ENCODE measurements around the gene CASQ2.
A peak's percentile ranks its signal among the peaks of the same experiment; 100 is the strongest.

CASQ2 gene

DNA sequence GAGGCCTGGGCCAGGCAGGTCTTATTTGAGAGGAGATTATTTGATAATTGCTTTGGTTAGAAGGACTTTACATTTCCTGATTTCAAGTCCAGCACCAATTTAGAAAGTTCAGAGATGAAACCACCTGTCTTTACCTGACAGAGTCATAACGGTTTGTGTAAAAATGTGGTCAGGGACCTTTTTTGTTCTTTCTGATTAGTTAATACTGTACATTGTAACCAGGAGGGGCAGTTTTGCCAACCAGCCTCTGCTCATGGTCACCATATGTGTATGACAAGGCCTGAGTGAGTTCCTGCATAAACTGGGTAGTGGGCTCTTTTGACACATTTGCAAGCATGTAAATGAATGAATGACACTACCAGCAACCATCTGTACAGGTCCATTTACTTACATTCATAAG is 70.9 kb downstream of the CASQ2 start:
- DNase-seq: no peak

DNA sequence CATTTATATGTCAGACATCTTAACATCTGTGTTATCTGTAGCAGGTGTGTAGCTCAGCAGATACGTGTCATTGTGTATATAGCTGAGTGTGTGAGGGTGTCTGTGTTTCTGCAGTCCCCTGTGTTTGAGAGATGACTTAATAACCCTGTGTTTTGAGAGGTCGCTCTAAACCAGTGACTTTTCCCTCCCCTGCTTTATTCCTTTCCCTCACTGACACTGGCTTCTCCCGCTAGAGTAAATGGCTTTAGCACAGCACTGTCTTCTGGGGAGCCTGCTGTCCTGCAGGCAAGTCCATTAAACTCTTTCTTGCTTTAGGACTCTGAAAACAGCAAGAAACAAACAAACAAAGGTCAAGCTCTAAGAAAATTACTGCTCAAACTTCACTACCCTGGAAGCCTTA is 73.7 kb downstream of the CASQ2 start:
- no peak for DNase-seq

DNA sequence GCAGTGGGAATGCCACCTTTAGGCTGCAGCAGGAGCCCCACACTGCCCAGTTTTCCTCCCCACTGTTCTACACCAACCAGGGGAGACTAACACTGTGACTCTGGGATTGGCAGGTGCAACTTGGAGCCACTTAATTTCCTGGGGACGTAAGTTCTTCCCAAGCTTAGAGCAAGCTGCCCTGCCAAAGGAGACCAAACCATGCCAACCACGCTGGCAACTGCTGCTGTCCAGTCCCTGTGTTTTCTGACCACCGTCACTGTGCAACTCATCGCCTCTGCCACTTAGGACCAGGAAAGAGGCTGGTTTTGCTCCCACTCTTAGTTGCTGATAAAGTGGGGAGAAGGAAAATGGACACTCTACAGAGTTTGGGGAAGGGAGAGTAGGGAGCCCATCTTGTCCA is 76.3 kb downstream of the CASQ2 start:
- no peak for DNase-seq

DNA sequence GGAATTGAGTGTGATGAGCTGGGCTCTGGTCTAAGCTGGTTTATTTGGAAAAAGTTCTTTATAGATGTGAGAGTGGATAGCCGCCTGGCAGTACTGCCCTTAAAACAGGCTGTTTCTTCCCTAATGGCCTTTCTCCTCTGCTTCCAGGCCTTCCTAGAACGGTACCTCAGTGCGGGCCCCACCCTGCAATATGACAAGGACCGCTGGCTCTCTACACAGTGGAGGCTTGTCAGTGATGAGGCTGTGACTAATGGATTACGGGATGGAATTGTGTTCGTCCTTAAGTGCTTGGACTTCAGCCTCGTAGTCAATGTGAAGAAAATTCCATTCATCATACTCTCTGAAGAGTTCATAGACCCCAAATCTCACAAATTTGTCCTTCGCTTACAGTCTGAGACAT is 77.5 kb downstream of the CASQ2 start:
- no peak for DNase-seq

DNA sequence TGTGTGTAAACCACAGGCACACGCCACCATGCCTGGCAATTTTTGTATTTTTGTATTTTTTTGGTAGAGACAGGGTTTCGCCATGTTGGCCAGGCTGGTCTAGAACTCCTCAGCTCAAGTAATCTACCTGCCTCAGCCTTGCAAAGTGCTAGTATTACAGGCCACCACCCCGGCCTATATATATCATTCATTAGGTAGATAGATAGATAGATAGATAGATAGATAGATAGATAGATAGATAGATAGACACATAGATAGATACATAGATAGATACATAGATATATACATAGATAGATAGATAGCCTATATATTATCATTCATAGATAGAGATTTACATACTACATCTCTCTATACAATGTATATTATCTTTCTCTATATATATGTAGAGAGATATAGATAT is 80.8 kb downstream of the CASQ2 start:
- no peak for DNase-seq

DNA sequence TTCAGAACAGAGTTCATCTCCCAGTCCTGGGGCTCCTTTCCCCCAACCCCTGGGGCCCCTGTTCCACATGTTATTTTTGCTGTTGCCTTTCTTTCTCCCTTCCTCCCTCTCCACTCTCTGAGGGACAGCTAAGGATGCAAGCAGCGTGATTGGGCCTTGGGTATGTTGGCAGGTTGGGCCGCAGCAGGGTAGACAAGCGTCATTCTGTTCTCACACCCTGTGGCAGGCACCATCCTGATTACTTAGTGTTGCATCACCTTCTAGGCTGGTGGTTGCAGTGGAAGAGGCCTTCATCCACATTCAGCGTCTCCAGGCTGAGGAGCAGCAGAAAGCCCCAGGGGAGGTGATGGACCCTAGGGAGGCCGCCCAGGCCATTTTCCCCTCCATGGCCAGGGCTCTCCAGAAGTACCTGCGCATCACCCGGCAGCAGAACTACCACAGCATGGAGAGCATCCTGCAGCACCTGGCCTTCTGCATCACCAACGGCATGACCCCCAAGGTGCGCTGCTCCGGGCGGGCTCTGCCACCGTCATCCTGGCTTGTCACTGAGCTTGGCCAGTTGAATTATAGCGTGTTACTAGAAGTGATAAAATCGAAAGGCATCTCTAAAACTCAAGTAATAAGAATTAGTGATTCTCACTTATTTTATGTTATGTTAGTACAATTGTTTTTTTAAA is 83.3 kb downstream of the CASQ2 start:
- DNase-seq: no peak

DNA sequence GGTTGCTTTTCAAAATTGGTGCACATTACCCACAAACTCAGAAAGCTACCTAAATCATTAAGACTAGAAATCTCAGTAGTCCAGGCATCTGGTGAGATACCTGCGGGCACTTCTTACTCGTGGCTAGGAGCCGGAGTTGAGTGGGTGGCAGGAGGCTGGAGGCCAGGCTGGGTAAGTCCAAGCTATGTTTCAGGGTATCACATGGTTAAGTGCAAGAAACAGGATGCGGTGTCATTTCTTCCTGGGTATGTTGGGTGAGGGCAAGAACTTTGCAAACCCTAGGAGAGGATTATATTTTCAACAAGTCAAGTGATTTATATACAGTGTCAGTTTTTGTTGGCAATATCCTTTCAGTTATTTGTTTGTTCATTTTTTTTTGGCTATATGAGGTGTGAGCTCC is 85.7 kb downstream of the CASQ2 start:
- no peak for DNase-seq

DNA sequence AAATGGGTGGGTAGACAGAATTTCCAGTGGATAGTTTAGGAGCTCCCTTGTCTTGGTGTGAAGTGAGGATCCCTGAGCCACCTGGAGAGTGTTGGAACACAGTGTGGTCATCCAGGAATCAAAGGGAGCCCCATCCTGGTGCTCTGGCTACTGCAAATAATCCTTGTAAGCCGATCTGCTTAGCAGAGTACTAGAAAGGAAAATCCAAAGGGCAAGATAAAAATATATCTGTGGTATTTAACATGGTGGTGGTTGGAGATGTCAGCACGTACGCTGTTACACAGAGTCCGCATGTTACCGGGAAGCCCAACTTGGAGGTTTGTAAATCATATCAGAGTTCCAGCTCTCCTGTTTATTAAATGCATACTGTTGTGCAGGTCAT is 87.8 kb downstream of the CASQ2 start:
- DNase-seq: no peak

DNA sequence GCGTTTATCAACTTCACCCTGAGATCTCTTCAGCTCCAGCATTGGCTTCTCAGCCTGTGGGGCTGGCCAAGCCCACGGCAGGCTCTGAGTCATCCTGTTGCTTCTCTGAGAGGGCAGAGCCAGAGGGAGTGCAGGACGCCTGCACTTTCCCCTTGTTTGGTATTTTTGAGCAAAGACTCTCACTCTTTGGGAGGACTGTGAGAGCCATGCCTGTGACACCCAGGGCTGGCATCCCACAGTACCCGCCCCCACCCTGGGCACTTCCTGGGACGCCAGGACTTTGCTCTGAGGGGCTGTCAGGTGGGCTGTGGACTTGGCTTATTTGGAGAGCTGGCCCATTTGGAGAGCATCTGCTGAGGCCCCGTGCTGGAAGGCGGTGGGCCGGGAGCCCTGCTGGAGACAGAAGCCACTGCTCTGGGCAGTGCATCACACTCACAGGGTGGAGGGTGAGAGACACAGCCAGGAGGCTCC is 89.3 kb downstream of the CASQ2 start:
- DNase-seq: peak in 1 of 56 donors; percentile 37

DNA sequence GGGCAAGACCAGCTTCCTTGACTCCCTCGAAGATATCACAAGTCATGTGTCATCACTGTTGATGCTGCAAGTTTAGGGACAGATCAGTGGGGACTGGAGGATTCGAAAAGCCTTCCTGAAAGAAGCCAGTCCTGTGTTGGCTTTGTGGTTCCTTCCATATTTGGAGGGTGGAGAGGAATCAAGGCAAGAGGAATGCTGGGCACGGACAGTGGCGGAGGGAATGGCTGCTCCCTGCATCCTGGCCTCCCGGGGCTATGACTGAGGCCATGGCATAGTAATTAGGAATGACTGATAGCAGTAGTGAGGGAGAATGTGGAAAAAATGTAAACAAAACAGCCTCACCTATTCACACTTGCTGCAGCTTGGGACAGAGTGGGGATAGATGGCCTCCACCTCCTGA is 90.4 kb downstream of the CASQ2 start:
- no peak for DNase-seq

DNA sequence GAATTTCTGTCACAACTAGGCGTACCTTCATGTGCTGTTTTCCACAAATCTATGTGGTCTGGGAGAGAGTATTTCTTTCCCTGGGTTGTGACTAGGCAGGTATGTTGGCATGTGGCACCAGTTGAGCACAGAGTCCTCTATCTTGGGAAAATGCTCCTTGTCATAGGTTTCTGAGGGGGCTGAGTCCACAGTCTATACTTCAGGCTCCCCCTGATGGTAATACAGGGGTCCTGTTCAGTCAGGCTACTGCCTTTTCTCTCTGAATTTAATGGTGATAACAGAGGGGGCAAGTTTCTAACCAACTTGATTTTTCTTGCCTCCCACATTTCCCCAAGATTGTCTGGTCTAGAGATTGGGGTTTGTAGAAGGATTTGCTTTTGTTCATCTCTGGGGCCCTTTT is 90.9 kb downstream of the CASQ2 start:
- DNase-seq: no peak

DNA sequence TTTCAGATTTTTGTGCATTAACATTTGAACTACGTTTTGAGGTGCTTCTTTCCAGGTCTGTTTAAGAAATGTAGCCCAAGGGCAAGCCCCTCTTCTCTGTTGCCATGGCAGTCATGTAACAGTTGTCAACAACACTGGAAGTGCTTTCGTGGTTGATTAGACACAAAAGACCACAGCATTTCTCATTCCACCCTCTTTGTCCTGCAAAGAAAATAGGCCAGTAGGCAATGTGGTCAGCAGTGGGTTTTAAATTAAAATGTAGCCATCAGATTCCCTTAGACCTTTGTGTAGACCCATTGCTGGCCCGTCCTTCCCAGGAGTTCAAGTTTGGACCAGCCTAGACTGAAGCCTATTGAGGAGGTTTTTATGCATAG is 91.3 kb downstream of the CASQ2 start:
- DNase-seq: no peak

DNA sequence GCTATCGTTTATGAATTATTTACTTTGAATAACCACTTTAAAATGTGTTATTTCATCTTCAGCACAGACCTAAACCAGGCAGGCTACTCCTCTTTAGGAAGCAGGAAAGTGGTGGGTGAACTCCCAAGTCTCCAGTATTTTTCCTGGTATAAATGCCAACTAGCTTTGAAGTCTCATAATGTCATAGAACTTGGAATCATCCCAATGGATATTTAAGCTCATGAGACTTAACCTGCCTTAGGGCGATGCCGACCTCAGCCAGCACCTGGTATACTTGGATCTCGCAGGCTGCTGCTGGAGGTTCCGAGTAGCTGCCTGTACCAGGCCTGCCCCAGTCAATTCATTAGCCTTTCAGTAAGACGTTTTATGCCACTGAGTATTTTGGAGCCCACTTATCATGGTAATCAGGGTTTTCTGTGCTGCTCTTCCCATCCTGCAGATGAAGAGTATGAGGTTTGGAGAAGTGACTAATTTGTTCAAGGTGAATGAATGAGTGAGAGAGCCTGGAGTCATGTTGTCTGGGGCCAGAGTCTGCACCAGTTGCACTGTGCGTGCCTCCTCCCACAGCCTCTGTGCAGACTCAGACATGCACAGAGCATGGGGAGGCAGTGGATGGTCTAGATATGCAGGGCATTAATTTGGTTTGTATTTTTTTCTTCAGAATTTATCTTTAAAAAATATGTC is 91.9 kb downstream of the CASQ2 start:
- DNase-seq: no peak

DNA sequence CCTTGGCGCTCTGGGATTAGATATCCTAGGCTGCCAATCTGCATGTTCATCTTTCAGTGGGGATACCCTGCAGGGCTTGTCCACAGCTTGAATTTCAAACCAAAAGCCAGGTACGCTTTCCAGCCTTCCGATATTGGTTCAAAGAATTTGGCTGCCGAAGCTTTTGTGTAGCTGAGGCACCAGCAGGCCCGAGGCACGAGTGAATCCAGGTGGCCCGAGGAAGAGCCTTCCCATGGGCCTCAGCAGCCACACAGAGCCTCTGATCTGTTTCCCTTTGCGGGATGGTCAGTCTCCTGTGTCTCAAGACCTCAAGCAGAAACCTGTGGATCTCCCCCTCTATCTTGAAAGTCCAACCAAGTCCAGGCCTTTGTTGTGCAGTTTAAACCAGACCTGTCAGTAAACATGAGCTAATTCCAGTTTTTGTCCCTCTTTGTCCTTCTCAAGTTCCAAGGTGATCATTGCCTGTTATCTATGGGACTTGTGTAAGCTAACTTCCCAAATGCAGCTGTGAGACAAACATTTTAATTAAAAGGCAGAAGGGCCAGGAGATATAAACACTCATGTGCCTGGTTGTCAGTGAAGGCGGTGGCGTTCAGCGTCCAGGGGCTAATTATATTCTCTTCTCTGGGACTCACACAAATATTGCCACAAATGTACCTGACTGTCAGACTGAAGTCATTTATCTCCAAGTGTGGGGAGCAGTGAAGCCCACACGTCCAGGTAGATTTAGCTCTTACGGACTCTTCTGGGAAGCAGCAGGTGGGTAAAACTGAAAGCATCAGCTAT is 96.1 kb downstream of the CASQ2 start:
- no peak for DNase-seq

DNA sequence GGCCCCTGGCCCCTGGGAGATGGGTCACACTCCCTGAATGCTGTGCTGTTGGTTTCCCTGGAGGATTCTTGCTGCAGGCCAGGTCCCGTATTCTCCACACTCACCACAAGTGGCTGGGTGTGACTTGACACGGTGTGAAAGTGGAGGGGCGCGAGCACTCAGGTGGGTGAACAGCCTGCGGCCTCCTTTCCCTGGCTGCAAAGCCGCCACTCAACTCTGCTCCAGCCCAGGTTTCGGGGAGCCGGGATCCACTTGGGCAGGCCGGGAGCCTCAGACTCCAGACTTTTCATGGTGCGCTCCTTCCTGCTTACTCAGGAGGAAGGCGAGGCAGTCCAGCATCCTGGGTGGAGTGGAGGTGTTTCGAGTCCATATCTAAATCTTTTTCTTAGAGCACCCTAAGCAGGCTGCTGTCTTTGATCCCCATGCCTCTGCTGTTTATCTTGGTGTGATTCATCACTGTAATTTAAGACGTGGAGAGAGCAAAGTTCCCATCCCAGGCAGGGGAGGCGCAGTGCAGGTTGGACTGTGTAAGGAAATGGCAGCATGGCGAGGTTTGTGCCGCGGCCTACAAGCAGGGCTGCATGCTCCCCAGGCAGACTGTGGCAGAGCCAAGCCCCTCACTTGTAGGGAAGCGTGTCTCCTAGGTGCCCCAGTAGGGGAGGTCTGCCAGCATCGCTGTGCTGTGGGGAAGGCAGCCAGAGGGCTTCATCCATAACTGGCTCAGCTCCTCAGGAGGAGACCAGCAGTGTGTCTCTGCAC is 97.2 kb downstream of the CASQ2 start:
- peak in 12 of 56 donors; percentile 3 to 49 (median 16) for DNase-seq

DNA sequence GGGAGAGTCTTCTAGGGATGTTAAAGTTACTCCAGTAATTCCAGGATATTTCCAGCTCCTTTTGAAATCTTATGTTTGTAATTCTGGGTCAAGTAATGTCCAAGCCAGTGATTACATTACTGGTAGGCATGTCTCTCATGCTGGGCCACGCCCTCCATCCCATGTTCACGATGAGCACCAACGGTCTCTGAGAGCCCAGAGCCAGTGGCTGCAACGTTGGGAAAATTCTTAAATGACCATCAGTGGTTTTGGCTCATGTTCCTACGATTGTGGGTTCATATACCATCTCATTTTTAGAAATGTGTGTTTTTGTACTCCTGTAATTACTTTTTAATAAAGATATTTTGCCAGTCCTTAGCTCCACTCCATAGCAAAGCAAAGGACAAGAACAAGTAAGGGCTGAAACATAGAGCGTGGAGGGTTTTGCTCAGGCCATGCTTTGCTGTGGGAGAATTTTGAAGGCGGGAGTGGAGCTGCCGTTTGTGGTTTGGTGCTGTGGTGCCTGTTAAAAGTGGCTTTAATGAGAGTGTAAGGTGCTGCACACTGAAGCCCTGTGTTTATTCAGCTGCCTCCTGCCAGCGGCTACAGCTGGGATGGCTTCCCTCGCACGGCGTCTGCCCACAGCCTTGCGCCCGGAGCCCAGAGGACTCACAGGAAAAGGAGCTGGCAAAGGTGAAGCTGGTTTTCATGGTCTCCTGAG is 97.9 kb downstream of the CASQ2 start:
- DNase-seq: no peak

DNA sequence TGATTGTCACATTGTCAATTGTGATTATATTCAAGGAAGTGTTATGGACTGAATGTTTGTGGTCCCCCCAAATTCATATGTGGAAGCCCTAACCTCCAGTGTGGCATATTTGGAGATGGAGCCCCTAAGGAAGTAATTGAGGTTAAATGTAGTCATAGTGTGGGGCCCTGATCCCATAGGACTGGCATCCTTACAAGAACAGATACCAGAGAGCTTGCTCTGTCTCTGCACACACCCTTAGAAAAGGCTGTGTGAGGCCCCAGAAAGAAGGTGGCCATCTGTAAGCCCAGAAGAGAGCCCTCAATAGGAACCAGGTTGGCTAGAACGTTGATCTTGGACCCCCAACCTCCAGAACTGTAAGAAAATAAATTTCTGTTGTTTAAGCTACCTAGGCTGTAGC is 98.6 kb downstream of the CASQ2 start:
- DNase-seq: no peak

DNA sequence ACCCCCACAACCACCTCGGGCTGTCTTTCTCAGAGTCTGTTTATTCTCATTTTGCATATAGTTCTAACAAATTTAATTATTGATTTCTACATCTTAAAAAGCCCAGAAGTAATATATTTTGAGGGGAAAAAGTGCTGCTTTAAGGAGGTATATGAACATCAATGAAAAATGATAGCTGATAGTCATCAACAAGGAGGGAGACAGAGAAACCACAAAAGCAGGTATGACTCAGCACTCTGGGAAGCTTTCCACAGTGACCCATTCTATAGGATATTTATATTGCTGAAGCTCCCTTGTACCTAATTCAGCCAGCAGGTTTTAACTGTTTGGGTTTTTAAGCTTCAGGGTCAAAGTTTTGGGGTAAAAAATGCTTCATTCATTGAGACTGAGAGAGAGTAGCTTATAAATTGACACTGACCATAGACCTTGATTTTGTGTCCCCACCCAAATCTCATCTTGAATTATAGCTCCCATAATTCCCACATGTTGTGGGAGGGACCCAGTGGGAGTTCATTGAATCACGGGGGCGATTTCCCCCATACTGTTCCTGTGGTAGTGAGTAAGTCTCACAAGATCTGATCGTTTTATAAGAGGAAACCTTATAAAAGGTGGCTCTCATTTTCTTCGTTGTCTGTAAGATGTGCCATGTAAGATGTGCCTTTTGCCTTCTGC is 99.4 kb downstream of the CASQ2 start:
- DNase-seq: no peak

DNA sequence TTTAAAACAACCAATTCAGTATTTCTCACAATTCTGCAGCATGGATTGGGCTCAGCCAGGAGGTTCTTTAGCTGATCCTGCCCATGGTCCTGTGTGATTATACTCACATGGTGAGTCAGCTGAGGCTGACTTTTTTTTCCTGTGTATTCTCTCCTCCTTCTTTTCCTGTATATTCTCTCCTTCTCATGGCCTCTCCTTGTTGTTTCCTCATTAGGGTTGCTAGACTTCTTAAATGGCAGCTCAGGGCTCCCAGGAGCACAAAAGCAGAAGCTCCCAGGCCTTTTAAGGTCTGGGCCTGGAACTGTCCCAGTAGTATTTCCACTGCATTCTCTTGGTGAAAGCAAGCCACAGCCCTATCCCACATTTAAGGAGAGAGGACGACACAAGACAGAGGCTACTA is 99.9 kb downstream of the CASQ2 start:
- DNase-seq: no peak

DNA sequence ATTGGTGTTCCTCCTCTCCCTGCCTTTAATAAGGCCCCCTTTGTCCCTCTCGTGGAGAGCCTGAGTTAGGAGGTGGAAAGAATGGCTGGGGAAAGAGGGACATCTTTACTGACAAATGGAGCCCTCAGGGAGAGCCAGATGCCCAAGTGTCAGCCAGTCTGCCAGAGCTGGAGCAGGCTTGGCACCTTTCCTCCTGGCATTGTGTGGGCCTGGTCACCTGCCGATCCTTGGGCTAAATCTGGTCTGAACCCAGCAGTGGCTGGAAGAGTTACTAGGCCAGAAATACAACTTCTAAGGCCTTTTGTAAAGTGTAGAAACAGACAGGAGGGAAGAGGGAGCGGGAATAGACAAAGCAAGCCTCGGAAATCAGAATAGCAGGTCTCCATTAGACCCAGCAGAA is 101.8 kb downstream of the CASQ2 start:
- DNase-seq: peak in 16 of 56 donors; percentile 5 to 49 (median 20)

DNA sequence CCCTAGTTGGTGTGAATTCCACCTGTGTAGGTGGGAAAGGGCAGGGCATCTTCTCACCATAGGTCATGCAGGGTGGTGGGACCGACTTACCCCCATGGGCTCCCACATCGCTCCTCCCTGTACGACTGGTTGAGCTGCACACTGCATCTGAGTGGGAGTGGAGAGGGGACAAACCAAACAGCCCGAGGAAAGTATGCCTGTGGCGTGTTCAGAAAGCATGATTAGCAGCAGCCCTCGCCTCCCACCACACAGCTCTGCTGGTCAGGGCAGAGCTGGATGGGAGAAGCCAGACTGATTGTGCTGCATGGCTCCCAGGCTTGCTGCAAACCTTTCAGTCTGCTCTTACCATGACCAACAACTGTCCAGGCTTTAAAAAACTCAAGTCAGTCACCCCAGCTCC is 102.3 kb downstream of the CASQ2 start:
- peak in 1 of 56 donors; percentile 6 for DNase-seq

Measured in nucleus accumbens (tissue), 56 donors.